NB4 (cell line): Measurements from ENCODE around the gene CD300E.

Source experiments
- CTCF ChIP-seq: IDR thresholded peaks from one replicate; pipeline ENCODE4 v1.5.1; 2012; ENCODE audit warnings: low read depth, low read length
- MAX ChIP-seq: IDR thresholded peaks from 2 replicates; pipeline ENCODE4 v1.6.1; 2011; ENCODE audit warnings: low read depth, low read length
- MYC ChIP-seq: IDR thresholded peaks from 2 replicates; pipeline ENCODE4 v1.6.1; 2011; ENCODE audit warnings: low read depth, low read length
- POLR2A ChIP-seq: IDR thresholded peaks from 2 replicates; pipeline ENCODE4 v1.6.1; 2011; ENCODE audit warnings: mild to moderate bottlenecking; ENCODE audit not compliant: insufficient read length; ENCODE audit errors: extremely low read depth

- TF ChIP-seq POLR2A, result no peak
- no peak for TF ChIP-seq CTCF
- TF ChIP-seq MYC, result no peak
- TF ChIP-seq MAX, result no peak
These were observed 28.3 kb downstream of the CD300E start for GRCh38 chr17:74595037-74595750.
